Measurements from ENCODE around the gene GRIK4. TPM values are rescaled to one million over a fixed set of nuclear protein-coding genes. Genes with fewer than 3 reads are reported as not detected.

GRIK4 gene
- total and polyA plus RNA-seq, 4 donors: 0.05 to 0.25 (median 0.06) TPM; not detected in 1

- DNase-seq (ENCODE audit: low spot score): no peak
- no peaks in the 10 kb centered on the region for H3K36me3 ChIP-seq (ENCODE audit: control insufficient read depth in 4 of 4, insufficient read depth in 3 of 4, low read depth in 1 of 4, low read length in 3 of 4)
- WGBS: 95% methylated on average over 12 of the region's 12 CpGs
- no peaks in the 10 kb centered on the region for H3K4me1 ChIP-seq (ENCODE audit: control insufficient read depth in 4 of 4, insufficient read depth in 4 of 4, low read length in 3 of 4)
- TF ChIP-seq TAF1 (conservative IDR thresholded peaks at IDR 0.05): no peak
- TF ChIP-seq NR2F2 (IDR thresholded peaks at IDR 0.05): no peak
- no peak for TF ChIP-seq RXRA (IDR thresholded peaks at IDR 0.05)
- TF ChIP-seq REST (IDR thresholded peaks at IDR 0.05): no peak
- no peak for TF ChIP-seq SP1 (IDR thresholded peaks at IDR 0.05)
- no peak for TF ChIP-seq JUND (IDR thresholded peaks at IDR 0.05)
- TF ChIP-seq ATF3 (IDR thresholded peaks at IDR 0.05): no peak
- no peak for TF ChIP-seq HNF4A (conservative IDR thresholded peaks at IDR 0.05)
- TF ChIP-seq YY1 (IDR thresholded peaks at IDR 0.05): no peak
- no peak for TF ChIP-seq GABPA (IDR thresholded peaks at IDR 0.05 in 1 of 2, conservative IDR thresholded peaks at IDR 0.05 in 1 of 2)
- no peak for TF ChIP-seq RAD21 (IDR thresholded peaks at IDR 0.05)
- no peak for TF ChIP-seq HNF4G (IDR thresholded peaks at IDR 0.05)
- no peak for TF ChIP-seq MAX (IDR thresholded peaks at IDR 0.05)
- TF ChIP-seq FOXA1 (IDR thresholded peaks at IDR 0.05): no peak
- no peak for TF ChIP-seq ZBTB33 (IDR thresholded peaks at IDR 0.05)
- H3K4me3 ChIP-seq (ENCODE audit: low read depth in 1 of 3, low read length in 3 of 3): no peak overlapping the region
- no peak overlapping the region for H3K9ac ChIP-seq (ENCODE audit: low read depth in 1 of 2, low read length in 2 of 2)
- H3K27me3 ChIP-seq (ENCODE audit: control insufficient read depth in 4 of 4, insufficient read depth in 4 of 4, low read length in 3 of 4): no peaks in the 10 kb centered on the region
- H3K27ac ChIP-seq (ENCODE audit: low read depth in 1 of 2, low read length in 2 of 2): no peak overlapping the region
- peaks cover 0 to 12% (median 1%) of the 10 kb centered on the region in 4 donors for H3K9me3 ChIP-seq (ENCODE audit: control insufficient read depth in 4 of 4, low read length in 3 of 4)
Measured at GRCh38 chr11:120537996-120538395, 26.4 kb downstream of the GRIK4 start.

GRCh38 chr11:120538707-120539106, 27.2 kb downstream of the GRIK4 start:
- H3K4me3 ChIP-seq (ENCODE audit: low read depth in 1 of 3, low read length in 3 of 3): no peak overlapping the region
- H3K36me3 ChIP-seq (ENCODE audit: control insufficient read depth in 4 of 4, insufficient read depth in 3 of 4, low read depth in 1 of 4, low read length in 3 of 4): no peaks in the 10 kb centered on the region
- H3K9ac ChIP-seq (ENCODE audit: low read depth in 1 of 2, low read length in 2 of 2): no peak overlapping the region
- 87% methylated on average over 2 of the region's 2 CpGs for WGBS
- no peaks in the 10 kb centered on the region for H3K27me3 ChIP-seq (ENCODE audit: control insufficient read depth in 4 of 4, insufficient read depth in 4 of 4, low read length in 3 of 4)
- H3K4me1 ChIP-seq (ENCODE audit: control insufficient read depth in 4 of 4, insufficient read depth in 4 of 4, low read length in 3 of 4): no peaks in the 10 kb centered on the region
- DNase-seq (ENCODE audit: low spot score): no peak
- TF ChIP-seq GABPA (IDR thresholded peaks at IDR 0.05 in 1 of 2, conservative IDR thresholded peaks at IDR 0.05 in 1 of 2): no peak
- TF ChIP-seq ATF3 (IDR thresholded peaks at IDR 0.05): no peak
- TF ChIP-seq YY1 (IDR thresholded peaks at IDR 0.05): no peak
- TF ChIP-seq RXRA (IDR thresholded peaks at IDR 0.05): no peak
- TF ChIP-seq NR2F2 (IDR thresholded peaks at IDR 0.05): no peak
- no peak for TF ChIP-seq HNF4G (IDR thresholded peaks at IDR 0.05)
- TF ChIP-seq JUND (IDR thresholded peaks at IDR 0.05): no peak
- no peak for TF ChIP-seq REST (IDR thresholded peaks at IDR 0.05)
- TF ChIP-seq TAF1 (conservative IDR thresholded peaks at IDR 0.05): no peak
- H3K9me3 ChIP-seq (ENCODE audit: control insufficient read depth in 4 of 4, low read length in 3 of 4): peaks cover 0 to 12% (median 1%) of the 10 kb centered on the region in 4 donors
- H3K27ac ChIP-seq (ENCODE audit: low read depth in 1 of 2, low read length in 2 of 2): no peak overlapping the region

Measured in liver (tissue), 9 donors.